Calu3 (cell line): ENCODE measurements around the gene KRTAP1-3. TPM values are rescaled to one million over a fixed set of nuclear protein-coding genes. Genes with fewer than 3 reads are reported as not detected.

Source experiments
- BruUV-seq: library from RNA; stranded (reverse); fragments of 400-500 nt; replicated peaks from 2 replicates; lab custom pipeline; 2021; lab: Mats Ljungman, UMichigan
- CTCF ChIA-PET: fragments of 300-600 bp; sonication (Branson Sonifier 250); formaldehyde crosslinking; loops from one replicate; lab custom pipeline; 2022; ENCODE audit warnings: antibody characterized with exemption; lab: Charles Lee
- DNase-seq: peaks from one replicate; pipeline ENCODE4 v3.0.0; 2022
- H3K27ac Mint-ChIP-seq: one replicate; pipeline ENCODE4 v1.8.0; 2022; ENCODE audit warnings: mixed read lengths; ENCODE audit not compliant: unreplicated experiment
- H3K27me3 Mint-ChIP-seq: one replicate; pipeline ENCODE4 v1.8.0; 2022; ENCODE audit warnings: mixed read lengths; ENCODE audit not compliant: unreplicated experiment
- H3K36me3 Mint-ChIP-seq: one replicate; pipeline ENCODE4 v1.8.0; 2022; ENCODE audit warnings: mild to moderate bottlenecking, moderate library complexity, mixed read lengths; ENCODE audit not compliant: insufficient read depth, unreplicated experiment
- H3K4me1 Mint-ChIP-seq: one replicate; pipeline ENCODE4 v1.8.0; 2022; ENCODE audit warnings: mild to moderate bottlenecking, low read depth, mixed read lengths; ENCODE audit not compliant: unreplicated experiment
- H3K4me3 Mint-ChIP-seq: one replicate; pipeline ENCODE4 v1.8.0; 2022; ENCODE audit warnings: mild to moderate bottlenecking, low read depth, moderate library complexity, mixed read lengths; ENCODE audit not compliant: unreplicated experiment
- H3K9me3 Mint-ChIP-seq: one replicate; pipeline ENCODE4 v1.8.0; 2022; ENCODE audit warnings: low read depth, mixed read lengths; ENCODE audit not compliant: unreplicated experiment
- CTCF ChIP-seq: fragments of 200-600 bp; IDR thresholded peaks from one replicate; pipeline ENCODE4 v1.8.0; 2022; ENCODE audit warnings: antibody characterized with exemption; ENCODE audit not compliant: unreplicated experiment
- intact Hi-C: fragments of 100-400 bp; cut with micrococcal nuclease; formaldehyde crosslinking; loops from one replicate; pipeline ENCODE4 v1.10.0; 2022; ENCODE audit not compliant: unreplicated experiment
- total RNA-seq: library from RNA; stranded (reverse); gene quantifications from 2 replicates; pipeline ENCODE4 v1.2.3, GENCODE V29; 2022

Gene KRTAP1-3
- total RNA-seq, 1 experiment from 2014 or later: not detected

DNA sequence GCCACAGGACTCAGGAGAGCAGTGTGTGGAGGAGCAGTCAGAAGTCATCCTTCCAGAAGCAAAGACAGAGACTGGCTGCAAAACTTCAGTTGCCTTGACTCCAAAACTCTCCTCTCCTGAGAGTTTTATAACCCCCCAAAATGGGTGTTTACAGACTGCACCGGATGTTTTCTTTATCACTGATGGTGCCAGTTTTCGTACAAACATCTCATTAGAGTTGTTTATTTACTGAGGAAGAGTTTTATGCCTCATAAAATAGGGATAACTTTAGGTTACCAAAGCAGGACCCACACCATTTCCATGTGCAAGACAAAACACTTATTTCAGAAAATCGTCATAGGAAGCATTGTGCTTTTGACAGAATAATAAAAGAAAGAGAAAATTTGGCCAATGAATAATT is 50.4 kb downstream of the KRTAP1-3 start, which contains the start of gene KRT40:
Gene KRT40, minus strand, starts transcription at position 101 of the 400 bp plus-strand sequence. Its CDS starts 53 bp downstream, at position 48.
- H3K27me3 Mint-ChIP-seq: no peaks in the 10 kb centered on the region
- no peaks in the 10 kb centered on the region for H3K9me3 Mint-ChIP-seq
- peaks cover 17% of the 10 kb centered on the region for H3K4me1 Mint-ChIP-seq
- no peak for DNase-seq
- intact Hi-C loops: no loop called here
- CTCF ChIA-PET: interaction anchor here (0.9 to 2.1 kb wide), 3 partner anchors 13 to 32 kb away, joined by 4 to 5 read pairs (median 5); partner anchors contain the start of gene KRTAP3-1
- TF ChIP-seq CTCF: no peak
- no TSS peak for BruUV-seq
- H3K36me3 Mint-ChIP-seq: no peaks in the 10 kb centered on the region
- H3K27ac Mint-ChIP-seq: no peak within 1 kb of the TSS
- H3K4me3 Mint-ChIP-seq: no peak within 1 kb of the TSS

Other genes with a start within 250 kb of the KRTAP1-3 start
- gene KRT28, start 234.9 kb downstream of the KRTAP1-3 start, total RNA-seq: not detected in 2 replicates
- gene KRT10, start 212.3 kb downstream of the KRTAP1-3 start, total RNA-seq: 171 and 188 TPM in 2 replicates
- gene KRT12, start 167.7 kb downstream of the KRTAP1-3 start, total RNA-seq: 2.4 and 2.7 TPM in 2 replicates
- 0.66 and 1.7 TPM in 2 replicates for gene KRT20, start 149.6 kb downstream of the KRTAP1-3 start, total RNA-seq
- gene KRT23, start 97.2 kb downstream of the KRTAP1-3 start, total RNA-seq: 1,389 and 1,709 TPM in 2 replicates
- gene KRT39, start 67.9 kb downstream of the KRTAP1-3 start, total RNA-seq: 0.44 TPM in 1 of 2 replicates, not detected in the other
- gene KRT40, start 50.5 kb downstream of the KRTAP1-3 start, total RNA-seq: not detected in 2 replicates
- gene KRTAP3-3, start 40.7 kb downstream of the KRTAP1-3 start, total RNA-seq: not detected in 2 replicates
- gene KRTAP3-2, start 35.0 kb downstream of the KRTAP1-3 start, total RNA-seq: not detected in 2 replicates
- gene KRTAP3-1, start 25.7 kb downstream of the KRTAP1-3 start, total RNA-seq: not detected in 2 replicates
- not detected in 2 replicates for gene KRTAP1-5, start 7.7 kb downstream of the KRTAP1-3 start, total RNA-seq
- not detected in 2 replicates for gene KRTAP1-4, start 4.7 kb downstream of the KRTAP1-3 start, total RNA-seq
- gene KRTAP1-1, start 6.6 kb upstream of the KRTAP1-3 start, total RNA-seq: 10.2 and 15.9 TPM in 2 replicates
- gene KRTAP2-1, start 12.4 kb upstream of the KRTAP1-3 start, total RNA-seq: not detected in 2 replicates
- gene KRTAP2-2, start 20.4 kb upstream of the KRTAP1-3 start, total RNA-seq: not detected in 2 replicates
- gene KRTAP2-3, start 25.2 kb upstream of the KRTAP1-3 start, total RNA-seq: 9.4 and 18.2 TPM in 2 replicates
- not detected in 2 replicates for gene KRTAP2-4, start 31.0 kb upstream of the KRTAP1-3 start, total RNA-seq
- not detected in 2 replicates for gene KRTAP4-7, start 49.3 kb upstream of the KRTAP1-3 start, total RNA-seq
- gene KRTAP4-8, start 63.3 kb upstream of the KRTAP1-3 start, total RNA-seq: not detected in 2 replicates
- not detected in 2 replicates for gene KRTAP4-16, start 67.3 kb upstream of the KRTAP1-3 start, total RNA-seq
- gene KRTAP4-9, start 70.5 kb upstream of the KRTAP1-3 start, total RNA-seq: not detected in 2 replicates
- gene KRTAP4-11, start 83.5 kb upstream of the KRTAP1-3 start, total RNA-seq: not detected in 2 replicates
- not detected in 2 replicates for gene KRTAP4-12, start 89.3 kb upstream of the KRTAP1-3 start, total RNA-seq
- not detected in 2 replicates for gene KRTAP4-6, start 105.7 kb upstream of the KRTAP1-3 start, total RNA-seq
- gene KRTAP4-5, start 115.0 kb upstream of the KRTAP1-3 start, total RNA-seq: not detected in 2 replicates
- gene KRTAP4-4, start 125.9 kb upstream of the KRTAP1-3 start, total RNA-seq: not detected in 2 replicates
- gene KRTAP4-3, start 133.3 kb upstream of the KRTAP1-3 start, total RNA-seq: not detected in 2 replicates
- not detected in 2 replicates for gene KRTAP4-2, start 143.3 kb upstream of the KRTAP1-3 start, total RNA-seq
- not detected in 2 replicates for gene KRTAP4-1, start 150.0 kb upstream of the KRTAP1-3 start, total RNA-seq
- gene KRTAP9-1, start 155.0 kb upstream of the KRTAP1-3 start, total RNA-seq: not detected in 2 replicates
- not detected in 2 replicates for gene KRTAP9-2, start 191.8 kb upstream of the KRTAP1-3 start, total RNA-seq
- not detected in 2 replicates for gene KRTAP9-3, start 197.6 kb upstream of the KRTAP1-3 start, total RNA-seq
- not detected in 2 replicates for gene KRTAP9-8, start 203.1 kb upstream of the KRTAP1-3 start, total RNA-seq
- not detected in 2 replicates for gene KRTAP9-4, start 214.8 kb upstream of the KRTAP1-3 start, total RNA-seq
- gene KRTAP9-9, start 220.5 kb upstream of the KRTAP1-3 start, total RNA-seq: not detected in 2 replicates
- not detected in 2 replicates for gene KRTAP9-6, start 230.5 kb upstream of the KRTAP1-3 start, total RNA-seq
- gene KRTAP9-7, start 240.8 kb upstream of the KRTAP1-3 start, total RNA-seq: not detected in 2 replicates